ENCODE data around the gene SLC6A16.

- TF ChIP-seq, protein P1, sequence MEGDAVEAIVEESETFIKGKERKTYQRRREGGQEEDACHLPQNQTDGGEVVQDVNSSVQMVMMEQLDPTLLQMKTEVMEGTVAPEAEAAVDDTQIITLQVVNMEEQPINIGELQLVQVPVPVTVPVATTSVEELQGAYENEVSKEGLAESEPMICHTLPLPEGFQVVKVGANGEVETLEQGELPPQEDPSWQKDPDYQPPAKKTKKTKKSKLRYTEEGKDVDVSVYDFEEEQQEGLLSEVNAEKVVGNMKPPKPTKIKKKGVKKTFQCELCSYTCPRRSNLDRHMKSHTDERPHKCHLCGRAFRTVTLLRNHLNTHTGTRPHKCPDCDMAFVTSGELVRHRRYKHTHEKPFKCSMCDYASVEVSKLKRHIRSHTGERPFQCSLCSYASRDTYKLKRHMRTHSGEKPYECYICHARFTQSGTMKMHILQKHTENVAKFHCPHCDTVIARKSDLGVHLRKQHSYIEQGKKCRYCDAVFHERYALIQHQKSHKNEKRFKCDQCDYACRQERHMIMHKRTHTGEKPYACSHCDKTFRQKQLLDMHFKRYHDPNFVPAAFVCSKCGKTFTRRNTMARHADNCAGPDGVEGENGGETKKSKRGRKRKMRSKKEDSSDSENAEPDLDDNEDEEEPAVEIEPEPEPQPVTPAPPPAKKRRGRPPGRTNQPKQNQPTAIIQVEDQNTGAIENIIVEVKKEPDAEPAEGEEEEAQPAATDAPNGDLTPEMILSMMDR (IDR thresholded peaks at IDR 0.05; ENCODE audit: insufficient read depth, low read length, poor library complexity, severe bottlenecking) = no peak
- no peak for TF ChIP-seq EZH2phosphoT487 (conservative IDR thresholded peaks at IDR 0.05; ENCODE audit: low read length)
Measured at GRCh38 chr19:49359851-49360820, 35.1 kb upstream of the SLC6A16 start.

All from SU-DHL-6 (cell line).